ENCODE measurements around the gene DOCK1.

DOCK1 gene

DNA sequence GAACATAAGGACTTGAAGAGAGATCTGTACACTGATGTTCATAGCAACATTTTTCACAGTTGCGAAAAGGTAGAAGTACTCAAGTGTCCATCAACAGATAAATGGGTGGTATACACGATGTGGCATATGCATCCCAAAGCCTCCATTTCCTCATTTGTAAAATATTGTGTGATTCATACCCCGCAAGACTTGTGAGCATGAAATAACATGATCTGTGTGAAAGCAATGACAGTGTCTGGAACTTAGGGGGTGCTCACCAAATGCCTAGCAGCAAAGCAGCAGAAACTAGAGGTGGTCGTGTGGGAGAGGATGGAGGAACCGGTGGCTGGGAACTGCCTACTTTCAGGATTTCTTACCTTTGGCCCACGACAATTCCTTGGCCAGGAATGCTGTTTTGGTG is 426.5 kb downstream of the DOCK1 start:
- DNase-seq: no peak

GRCh38 chr10:127332631-127333030 is 427.4 kb downstream of the DOCK1 start:
- DNase-seq: no peak

- no peak for DNase-seq
Observed at GRCh38 chr10:127337801-127338200, 432.6 kb downstream of the DOCK1 start.

DNA sequence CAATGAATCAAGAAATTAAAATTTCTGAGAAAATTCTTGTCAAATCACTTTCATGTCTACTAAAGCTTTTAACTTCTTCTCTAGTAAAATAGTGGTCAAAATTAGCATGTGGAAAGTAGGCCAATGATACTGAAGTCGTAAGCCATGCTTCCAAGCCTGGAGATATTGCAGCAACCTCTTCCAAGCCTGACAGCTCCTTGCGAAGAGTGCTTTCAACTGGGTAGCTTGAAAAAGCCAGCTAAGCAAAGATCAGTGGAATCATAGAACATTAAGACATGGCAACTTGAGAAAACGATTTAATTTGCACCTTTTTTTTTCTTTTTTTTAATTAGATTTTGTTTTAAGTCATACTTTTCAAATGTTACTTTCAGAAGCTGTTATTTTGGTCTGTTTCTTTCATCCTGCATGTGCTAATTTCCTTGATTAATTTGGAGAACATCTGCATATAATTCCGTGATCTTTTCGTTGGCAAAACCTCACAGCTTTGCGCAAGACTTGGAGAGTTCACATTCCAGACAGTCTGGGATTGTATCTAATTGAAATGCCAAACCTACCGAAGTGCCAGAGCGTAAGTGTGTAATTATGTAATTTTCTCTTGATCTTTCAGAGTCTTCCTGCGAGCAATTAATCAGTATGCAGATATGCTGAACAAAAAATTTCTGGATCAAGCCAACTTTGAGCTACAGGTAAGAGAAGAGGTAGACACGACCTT is 433.3 kb downstream of the DOCK1 start:
- DNase-seq: no peak

DNA sequence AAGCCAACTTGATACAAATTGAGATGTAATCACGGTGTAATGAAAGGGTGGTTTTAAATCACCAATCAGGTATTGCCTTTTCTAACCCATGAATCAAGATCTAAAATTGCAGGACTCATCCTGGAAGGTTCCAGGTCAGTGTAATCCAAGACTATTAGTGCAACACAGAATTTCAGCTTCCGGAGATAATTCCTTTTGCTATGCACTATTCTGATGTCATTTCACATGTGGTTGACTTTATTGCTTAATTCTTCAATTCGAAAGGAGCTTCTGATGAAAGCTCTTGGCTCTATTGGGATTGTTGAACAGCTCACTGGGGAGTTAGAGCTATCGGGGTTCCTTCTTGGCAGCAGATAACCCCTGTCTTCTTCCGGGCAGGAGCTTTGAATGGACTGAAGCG is 438.6 kb downstream of the DOCK1 start:
- DNase-seq: no peak

GRCh38 chr10:127344346-127344745 is 439.1 kb downstream of the DOCK1 start:
- no peak for DNase-seq

DNA sequence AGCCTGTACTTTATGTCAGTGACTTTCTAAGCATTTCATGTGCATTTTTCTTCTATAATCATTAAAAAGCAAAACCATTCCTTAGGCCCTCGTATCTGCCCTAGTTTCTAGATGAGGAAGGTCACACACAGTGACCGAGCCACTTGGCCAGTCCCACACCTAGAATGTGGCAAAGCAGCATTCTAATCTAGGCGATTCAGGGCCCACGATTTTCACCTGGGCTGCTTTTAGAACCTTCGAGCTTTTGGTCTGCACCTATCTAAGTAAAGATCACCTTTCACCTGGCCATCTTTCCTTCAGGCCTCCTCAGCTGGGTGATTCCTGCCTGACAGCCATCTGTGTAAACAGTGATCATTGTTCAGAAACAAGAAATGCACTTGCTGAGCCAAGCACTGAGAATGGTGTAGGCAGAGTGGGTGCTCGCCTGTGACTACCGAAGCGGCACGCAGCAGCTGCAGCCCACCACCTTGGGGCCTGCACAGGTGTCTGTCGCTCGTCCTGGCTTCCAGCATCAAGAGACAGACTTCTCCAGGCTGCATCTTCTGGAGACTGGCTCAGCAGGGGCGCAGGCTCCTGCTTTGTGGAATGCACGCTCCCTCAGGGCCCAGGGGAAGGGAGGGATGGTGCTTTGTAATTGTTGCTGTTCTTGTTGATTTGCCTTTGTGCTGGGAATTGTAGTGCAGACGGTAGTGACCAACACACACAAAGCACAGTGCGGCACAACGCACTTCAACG is 440.2 kb downstream of the DOCK1 start:
- no peak for DNase-seq

DNA sequence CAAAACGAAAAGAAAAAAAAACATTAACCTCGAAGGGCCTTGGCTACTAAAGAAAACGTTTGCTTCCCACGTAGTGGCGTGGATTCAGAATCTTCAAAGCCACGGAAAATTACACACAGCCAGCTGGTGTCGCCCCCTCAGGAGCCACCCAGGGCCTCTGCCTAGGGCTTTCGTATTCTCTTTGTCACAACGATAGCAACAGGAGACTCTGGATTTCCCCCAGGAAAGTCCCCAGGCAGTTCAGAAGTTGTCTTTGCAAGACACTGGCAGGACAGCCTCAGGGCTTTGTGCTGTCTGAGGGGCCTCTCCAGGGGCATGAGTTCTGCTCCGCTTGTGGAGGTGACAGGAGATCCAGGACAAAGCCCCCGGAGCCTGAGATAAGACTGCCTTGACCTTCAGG is 441.4 kb downstream of the DOCK1 start:
- no peak for DNase-seq

GRCh38 chr10:127347202-127347959 is 442.2 kb downstream of the DOCK1 start:
- no peak for DNase-seq

- no peak for DNase-seq
Observed at GRCh38 chr10:127349737-127350136, 444.5 kb downstream of the DOCK1 start.

GRCh38 chr10:127351542-127351941 is 446.3 kb downstream of the DOCK1 start:
- DNase-seq: no peak

DNA sequence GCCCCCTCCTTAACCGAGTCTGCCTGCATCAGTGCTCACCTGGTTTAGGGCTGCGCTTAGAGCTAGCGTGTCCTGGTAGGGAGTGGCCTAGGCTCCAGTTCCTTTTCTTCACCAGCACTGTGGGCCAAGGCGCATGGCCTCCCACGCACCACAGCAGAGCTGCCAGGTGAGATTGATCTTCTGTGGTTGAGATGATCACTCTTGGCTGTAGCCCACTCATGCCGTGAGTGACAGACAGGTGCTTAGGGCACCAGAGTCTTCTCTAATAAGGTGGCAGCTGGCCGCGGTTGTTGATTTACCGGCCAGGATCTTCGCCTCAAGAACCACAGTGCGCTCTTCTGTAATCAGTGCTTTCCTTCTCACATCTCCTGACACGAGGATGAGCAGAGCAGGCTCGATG is 448.3 kb downstream of the DOCK1 start:
- DNase-seq: no peak

GRCh38 chr10:127354255-127354654 is 449.0 kb downstream of the DOCK1 start:
- DNase-seq: no peak

DNA sequence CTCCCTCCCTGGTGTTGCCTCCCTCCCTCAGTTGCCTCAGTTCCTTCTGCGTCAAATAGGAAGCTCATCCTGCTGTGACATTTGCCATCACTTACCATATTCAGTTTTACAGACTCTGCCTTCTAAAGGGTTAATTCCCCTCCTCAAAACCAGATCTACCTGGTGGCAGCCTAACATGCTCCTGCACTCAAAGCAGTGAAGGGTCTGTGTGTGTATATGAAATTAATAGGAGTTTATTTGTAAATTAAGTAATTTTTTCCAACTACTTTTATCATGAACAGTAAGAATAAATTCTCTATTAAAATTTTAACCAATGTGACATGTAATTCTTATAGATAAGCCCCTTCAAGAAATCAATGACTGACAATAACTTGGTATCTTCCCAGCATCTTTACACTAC is 449.8 kb downstream of the DOCK1 start:
- DNase-seq: no peak

GRCh38 chr10:127356360-127356759 is 451.1 kb downstream of the DOCK1 start:
- DNase-seq: no peak

GRCh38 chr10:127357265-127357664 is 452.0 kb downstream of the DOCK1 start:
- no peak for DNase-seq

DNA sequence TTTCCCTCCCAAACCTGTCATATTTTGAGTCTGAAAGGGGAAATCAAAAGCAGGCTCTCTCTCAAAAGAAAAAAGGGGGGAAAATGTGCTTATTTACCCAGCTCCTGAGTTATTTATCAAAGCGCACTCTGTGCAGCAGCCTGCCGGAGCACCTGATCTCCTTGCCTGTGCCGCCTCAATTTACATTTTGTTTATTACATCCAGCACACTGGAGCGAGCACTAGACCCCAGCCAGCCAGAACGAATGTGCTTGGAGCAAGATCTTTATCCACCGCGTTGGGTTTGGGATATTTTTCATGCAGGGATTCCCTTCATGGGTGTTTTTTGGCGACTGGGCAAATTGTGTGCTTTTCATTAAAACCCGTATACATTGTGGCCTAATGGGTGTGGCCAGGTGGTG is 453.1 kb downstream of the DOCK1 start:
- DNase-seq: no peak

DNA sequence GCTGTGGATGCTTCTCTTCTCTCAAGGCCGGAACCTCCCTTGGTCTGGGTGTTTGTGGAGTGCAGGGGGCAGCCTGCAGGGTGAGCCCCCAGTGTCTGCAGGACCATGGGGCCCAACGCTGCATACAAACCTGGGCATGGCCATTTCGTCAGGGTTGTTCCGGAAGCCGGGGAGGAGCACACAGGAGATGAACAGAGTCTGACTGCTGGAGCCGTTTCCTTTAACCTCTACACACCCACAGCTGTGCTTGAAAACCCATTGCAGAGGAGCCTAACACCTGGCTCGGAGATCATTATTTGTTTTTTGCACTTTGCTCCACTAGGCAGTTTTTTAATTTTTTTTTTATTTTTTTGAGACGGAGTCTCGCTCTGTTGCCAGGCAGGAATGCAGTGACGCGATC is 458.8 kb downstream of the DOCK1 start:
- DNase-seq: no peak

GRCh38 chr10:127368101-127368500 is 462.9 kb downstream of the DOCK1 start:
- DNase-seq: no peak

DNA sequence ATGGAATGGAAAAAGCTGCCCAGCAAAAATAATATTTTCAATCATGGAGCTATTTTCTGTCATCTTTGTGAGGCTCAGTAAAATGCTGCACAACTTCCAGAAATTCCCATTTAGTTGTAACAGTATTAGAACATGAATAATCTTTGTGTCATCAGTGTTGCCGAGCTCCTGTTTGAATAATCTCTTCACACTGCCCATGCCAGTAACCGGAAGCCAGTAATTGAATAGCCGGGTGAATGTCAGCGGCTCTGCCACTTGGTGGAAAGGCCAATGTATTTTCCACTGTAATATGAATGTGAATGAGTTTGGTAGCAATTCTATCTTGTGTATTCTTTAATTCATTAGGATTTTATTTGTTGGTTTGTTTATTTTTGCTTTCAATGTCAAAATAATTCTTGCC is 463.7 kb downstream of the DOCK1 start:
- no peak for DNase-seq

DNA sequence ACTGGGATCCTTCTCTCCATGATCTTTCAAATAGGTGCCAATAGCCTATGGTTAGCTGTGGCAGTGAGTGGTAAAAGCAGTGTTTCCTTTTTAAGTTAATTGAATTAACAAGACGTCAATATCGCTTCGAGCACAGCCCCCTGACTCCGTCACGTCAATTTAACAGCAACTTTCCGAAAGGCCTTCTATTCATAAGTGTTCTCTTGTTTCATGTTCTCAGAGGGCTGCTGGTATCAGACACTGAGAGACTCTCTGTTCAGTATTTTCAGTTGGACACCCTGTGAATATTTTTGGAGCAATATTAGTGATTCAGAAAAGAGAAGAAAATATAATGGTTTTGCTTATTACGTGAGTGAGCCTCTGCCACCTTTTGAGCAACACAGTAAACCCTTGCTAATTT is 465.4 kb downstream of the DOCK1 start:
- DNase-seq: no peak

DNA sequence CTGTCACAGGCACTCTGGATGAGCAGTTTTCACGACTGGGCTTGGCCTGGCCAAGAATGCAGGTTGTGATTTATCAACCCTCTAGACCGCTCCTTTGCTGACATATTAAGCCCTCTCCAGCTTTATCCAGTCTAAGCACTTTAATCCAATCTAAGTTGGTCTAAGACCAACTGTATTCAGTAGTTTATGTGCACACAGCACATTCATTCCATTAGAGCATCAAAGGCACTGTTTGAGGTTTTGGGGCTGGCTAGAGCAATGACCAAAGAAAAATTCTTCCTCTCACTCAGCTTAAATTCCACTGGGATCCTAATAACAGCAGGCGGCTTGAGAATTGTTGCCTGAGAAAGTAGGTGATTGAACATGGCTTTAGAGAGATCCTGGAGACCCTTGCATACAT is 467.1 kb downstream of the DOCK1 start:
- no peak for DNase-seq

GRCh38 chr10:127374074-127374680 is 468.9 kb downstream of the DOCK1 start:
- no peak for DNase-seq

DNA sequence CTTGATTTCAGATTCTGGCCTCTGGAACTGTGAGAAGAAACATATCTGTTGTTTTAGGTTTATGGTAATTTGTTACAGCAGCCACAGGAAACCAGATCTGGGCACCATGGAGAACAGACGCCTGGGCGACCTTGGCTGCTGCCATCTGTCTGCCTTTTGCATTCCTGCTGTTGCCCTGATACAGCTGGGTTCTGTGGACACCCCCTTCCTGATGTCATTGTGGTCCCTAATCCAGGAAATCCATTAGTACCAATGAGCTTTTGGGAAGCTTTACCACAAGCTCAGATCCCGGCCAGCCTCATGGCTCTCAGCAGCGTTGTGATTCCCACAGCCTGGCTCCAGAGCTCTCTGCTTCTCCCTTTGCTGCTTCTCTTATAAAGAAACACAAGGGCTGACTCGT is 469.7 kb downstream of the DOCK1 start:
- DNase-seq: no peak

Data from NK-92 treated with Interleukin-12 subunit alpha and Interleukin-12 subunit beta, amount 100 ng/mL, for 24 hours (cell line).